Lung microvascular endothelial cell (primary cell): ENCODE results near the gene TMCO5A. TPM values are rescaled to one million over a fixed set of nuclear protein-coding genes. Genes with fewer than 3 reads are reported as not detected.
A peak's percentile ranks its signal among the peaks of the same experiment; 100 is the strongest.

Experiments
- DNase-seq, 2 donors: peaks; one replicate each; pipeline versions ENCODE4 v3.0.0 to v3.0.0-alpha.2; 2010; ENCODE audit warnings: low read depth in 2 of 2
- total RNA-seq: library from RNA; depleted of rRNA; stranded (reverse); fragments of >200 nt; gene quantifications from 2 replicates; pipeline ENCODE4 v1.2.1, GENCODE V29; 2014

Gene TMCO5A
- total RNA-seq, 1 donor from 2014 or later, result not detected

- no peak for DNase-seq
These were observed 39.4 kb downstream of the TMCO5A start for GRCh38 chr15:37973856-37974255.

GRCh38 chr15:37978231-37978630, 43.8 kb downstream of the TMCO5A start:
- no peak for DNase-seq

- DNase-seq, result no peak
These were observed 45.4 kb downstream of the TMCO5A start for GRCh38 chr15:37979671-37980409.

DNA sequence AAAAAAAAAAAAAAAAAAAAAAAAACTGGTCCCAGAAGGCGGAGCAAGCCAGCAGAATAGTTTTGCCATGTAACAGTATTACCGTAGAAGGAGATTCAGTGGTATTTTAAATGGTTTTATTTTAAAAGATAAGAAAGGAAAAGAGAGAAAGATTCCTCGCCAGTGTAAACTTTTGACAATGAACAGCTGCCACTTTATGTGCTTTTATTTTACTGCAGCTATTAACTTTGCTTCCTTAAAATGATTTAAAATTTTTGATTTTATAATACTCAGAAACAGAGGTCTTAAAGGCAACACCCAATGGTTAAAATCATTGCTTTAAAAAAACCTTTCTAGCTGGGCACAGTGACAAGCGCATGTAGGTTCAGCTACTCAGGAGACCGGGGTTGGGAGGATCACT, 46.8 kb downstream of the TMCO5A start:
- no peak for DNase-seq

- peak in 1 of 2 donors; percentile 45 for DNase-seq
These were observed 47.3 kb downstream of the TMCO5A start for GRCh38 chr15:37981775-37982174.

DNA sequence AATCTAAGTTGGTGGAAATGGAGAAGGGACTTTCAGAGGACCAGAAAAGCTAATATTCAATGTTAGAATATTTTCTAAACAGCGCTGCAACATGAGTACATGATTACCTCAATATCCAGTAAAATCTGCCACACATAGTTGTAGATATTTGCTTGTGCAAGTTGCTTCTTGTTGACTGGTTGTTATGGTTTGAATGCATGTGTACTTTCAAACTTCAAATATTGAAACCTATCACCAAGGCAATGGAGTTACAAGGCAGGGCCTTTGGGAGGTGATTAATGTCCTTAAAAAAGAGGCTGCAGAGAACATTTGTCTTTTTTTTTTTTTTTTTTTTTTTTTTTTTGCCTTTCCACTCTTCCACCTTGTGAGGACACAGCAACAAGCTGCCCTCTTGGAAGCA, 49.9 kb downstream of the TMCO5A start:
- DNase-seq, result no peak

GRCh38 chr15:37995461-37996347, 61.3 kb downstream of the TMCO5A start:
- DNase-seq, result peak; percentile 68 to 76
